GM20000 (cell line): ENCODE results near the gene PLCB4.

ENCODE experiments used
- DNase-seq: peaks from one replicate; pipeline ENCODE4 v3.0.0; 2012; ENCODE audit warnings: low spot score
- TF ChIP-seq, protein P1 (sequence below): IDR thresholded peaks from 2 replicates; pipeline ENCODE4 v1.5.1; 2012; ENCODE audit warnings: mild to moderate bottlenecking, control low read depth; ENCODE audit errors: extremely low read depth, missing control alignments

PLCB4 gene

DNA sequence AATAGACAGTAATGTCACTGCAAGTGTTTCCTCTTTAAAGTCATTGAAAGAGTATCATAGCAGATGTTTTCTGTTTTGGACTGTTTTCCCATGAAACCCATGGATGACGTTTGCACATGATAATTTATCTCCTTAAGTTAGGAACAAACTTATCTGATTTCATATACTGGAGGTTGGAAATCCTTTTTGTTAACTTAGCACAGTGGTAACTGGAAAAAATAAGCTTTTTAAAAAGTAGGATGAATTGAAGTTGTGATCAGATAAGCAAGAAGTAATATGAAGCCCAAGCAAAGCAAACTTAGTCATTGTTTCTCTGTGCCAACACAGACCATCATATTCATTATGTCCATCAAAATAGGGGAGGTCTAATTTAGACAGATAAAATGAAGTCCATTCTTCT, 61.6 kb downstream of the PLCB4 start:
- no peak for DNase-seq
- TF ChIP-seq, protein P1, sequence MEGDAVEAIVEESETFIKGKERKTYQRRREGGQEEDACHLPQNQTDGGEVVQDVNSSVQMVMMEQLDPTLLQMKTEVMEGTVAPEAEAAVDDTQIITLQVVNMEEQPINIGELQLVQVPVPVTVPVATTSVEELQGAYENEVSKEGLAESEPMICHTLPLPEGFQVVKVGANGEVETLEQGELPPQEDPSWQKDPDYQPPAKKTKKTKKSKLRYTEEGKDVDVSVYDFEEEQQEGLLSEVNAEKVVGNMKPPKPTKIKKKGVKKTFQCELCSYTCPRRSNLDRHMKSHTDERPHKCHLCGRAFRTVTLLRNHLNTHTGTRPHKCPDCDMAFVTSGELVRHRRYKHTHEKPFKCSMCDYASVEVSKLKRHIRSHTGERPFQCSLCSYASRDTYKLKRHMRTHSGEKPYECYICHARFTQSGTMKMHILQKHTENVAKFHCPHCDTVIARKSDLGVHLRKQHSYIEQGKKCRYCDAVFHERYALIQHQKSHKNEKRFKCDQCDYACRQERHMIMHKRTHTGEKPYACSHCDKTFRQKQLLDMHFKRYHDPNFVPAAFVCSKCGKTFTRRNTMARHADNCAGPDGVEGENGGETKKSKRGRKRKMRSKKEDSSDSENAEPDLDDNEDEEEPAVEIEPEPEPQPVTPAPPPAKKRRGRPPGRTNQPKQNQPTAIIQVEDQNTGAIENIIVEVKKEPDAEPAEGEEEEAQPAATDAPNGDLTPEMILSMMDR: no peak

DNA sequence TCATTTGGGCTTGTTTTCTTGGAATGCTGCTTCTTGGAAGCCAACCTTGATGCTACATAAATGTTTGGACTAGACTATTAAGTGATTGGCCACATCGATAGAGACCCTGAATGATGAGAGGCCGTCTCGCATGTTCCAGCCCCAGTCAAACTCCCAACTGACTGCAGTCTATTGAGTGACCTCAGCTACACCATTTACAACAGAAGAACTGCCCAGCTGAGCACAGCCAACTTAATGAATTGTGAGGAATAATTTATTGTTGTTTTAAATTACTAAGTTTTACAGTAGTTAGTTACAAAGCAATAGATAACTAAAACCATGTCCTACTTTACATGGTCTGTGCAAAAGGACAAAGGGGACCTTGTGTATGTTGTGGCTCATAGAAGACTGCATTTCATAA, 63.0 kb downstream of the PLCB4 start:
- DNase-seq: no peak
- TF ChIP-seq, protein P1: no peak

DNA sequence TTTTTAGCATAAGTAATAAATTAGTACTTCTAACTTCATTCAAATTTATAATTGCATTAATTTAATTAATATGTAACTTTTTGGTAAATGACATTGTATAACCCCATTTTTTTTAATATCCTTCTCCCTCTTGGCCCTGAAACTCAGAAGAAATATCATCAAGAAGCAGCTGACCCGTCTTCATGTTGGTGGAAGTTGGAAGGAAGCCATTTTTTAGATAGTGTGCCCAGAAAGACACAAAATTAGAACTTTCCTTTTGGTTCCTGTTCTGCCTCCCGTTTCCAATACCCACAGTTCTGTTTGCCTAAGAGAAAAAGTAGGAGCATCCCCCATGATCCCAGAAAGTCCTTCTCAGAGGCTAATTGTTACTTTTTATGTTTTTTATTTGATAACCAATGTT, 65.5 kb downstream of the PLCB4 start:
- TF ChIP-seq, protein P1: no peak
- DNase-seq: no peak

DNA sequence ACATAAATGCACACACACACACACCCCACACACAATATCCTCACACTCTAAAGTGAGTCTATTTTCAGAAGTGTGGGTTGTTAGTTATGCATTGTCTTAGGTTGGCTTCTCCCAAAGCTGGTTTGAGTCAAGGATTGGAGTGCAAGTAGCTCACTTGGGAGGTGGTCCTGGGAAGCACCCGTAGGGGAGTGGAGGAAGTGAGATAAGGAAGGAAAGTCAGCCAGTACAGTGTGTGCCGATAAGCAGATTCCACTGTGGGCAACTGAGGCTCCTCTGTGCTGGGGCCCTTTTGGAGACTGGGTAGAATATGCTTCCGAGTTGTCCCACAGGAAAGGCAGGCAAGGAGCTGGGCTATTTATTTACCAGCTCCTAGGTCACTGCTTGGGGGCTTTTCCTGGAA, 67.2 kb downstream of the PLCB4 start:
- DNase-seq: no peak
- TF ChIP-seq, protein P1: no peak

DNA sequence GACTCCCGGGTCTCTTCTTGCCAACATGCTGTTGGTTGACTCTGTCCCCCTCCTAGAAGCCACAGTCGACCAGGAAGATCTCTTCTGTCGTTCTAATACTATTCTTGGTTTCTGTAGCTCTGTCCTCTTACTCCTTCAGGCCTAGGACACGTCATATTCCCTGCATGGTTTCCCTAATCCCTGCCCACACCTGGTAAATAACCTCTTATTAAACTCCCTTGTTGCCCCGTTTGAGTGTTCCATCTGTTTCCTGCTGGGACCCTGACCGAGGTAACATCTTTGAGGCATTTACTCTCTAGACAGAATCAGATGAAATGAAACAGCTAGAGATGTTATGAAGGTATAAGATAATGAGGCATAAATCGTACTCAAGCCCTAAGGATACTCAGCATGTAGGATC, 68.1 kb downstream of the PLCB4 start:
- TF ChIP-seq, protein P1: no peak
- DNase-seq: no peak

DNA sequence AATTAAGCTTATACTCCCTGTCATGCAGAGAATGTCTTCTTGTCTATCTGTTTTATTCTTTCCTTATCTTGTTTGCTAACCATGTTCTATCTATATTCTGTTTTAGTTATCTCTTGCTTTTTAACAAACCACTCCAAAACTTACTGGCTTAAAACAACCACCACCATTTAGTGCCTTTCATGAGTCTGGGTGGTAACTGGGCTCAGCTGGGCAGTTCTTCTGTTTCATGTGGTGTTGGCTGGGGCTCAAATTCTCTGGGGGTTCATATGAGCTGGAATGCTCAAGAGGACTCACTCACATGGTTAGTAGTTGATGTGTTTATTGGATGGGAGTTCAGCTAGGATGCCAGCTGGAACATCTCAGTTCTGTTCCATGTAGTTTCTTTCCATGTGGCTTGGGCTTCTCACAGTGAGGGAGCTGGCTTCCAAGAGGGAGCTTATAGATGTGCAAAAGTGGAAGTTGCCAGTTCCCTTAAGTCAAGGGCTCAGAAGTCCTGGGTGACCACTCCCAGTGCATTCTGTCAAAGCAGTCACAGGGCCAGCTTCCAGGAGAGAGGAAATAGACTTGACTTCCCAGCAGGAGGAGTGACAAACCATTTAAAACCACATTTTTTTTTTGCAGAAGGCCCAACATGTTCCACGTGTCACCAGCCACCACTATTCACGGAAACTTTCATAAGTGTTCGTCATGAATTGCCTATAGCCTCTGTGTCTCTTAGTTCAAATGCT, 70.4 kb downstream of the PLCB4 start:
- no peak for DNase-seq
- TF ChIP-seq, protein P1: no peak

DNA sequence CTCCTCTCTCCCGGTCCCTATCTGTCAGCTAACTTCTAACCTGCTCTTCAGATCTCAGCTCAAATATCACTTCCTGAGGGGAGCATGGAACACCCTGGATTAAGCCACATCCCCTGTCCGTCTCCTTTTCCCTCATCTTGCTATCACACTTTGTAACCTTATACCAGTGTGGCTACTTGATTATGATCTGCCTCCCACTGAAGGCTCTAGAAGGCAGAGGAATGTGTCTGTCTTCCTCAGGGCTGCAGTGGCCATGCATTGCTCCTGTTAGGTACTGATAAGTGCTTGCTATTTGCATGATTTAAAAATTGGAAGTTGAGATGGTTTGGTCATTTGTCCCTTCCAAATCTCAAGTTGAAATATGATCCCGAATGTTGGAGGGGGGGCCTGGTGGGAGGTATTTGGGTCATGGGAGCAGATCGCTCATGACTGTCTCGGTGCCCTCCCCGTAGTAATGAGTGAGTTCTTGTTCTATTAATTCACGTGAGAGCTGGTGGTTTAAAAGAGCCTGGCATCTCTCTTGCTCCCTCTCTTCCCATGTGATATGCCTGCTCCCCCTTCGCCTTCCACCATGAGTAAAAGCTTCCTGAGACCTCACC, 71.4 kb downstream of the PLCB4 start:
- TF ChIP-seq, protein P1: no peak
- DNase-seq: no peak
